ENCODE data around the gene RET.
"Not testable (repeated sequence)": the region's sequence is repeated elsewhere in the genome, so short reads cannot be mapped to it uniquely, and the experiment has no call there.

RET gene

GRCh38 chr10:43079856-43080255 lies 3.0 kb downstream of the RET start:
- no peak for DNase-seq

DNA sequence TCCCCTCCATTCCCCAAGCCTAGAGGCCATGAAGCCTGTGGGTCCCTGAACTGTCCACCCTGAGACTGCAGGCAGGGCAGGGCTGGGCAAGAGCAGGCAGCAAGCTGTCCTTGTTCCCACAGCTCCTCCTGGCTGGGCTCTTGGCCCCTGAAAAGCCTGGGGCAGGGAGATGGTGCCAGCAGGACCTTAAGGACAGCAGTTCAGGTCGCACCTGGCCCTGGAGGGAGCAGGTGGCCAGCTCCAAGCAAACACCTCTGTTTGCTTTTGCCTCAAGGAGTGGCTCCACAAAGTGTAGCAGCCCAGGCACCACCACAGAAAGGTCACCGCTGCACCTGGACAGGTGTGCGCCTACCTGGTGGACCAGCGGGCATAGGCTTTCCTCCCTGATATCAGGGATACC lies 5.2 kb downstream of the RET start:
- peak; percentile 68 to 78 for DNase-seq

- no peak for DNase-seq
These were observed 5.9 kb downstream of the RET start for GRCh38 chr10:43082746-43083145.

GRCh38 chr10:43083764-43084163 lies 6.9 kb downstream of the RET start:
- DNase-seq, result no peak

DNA sequence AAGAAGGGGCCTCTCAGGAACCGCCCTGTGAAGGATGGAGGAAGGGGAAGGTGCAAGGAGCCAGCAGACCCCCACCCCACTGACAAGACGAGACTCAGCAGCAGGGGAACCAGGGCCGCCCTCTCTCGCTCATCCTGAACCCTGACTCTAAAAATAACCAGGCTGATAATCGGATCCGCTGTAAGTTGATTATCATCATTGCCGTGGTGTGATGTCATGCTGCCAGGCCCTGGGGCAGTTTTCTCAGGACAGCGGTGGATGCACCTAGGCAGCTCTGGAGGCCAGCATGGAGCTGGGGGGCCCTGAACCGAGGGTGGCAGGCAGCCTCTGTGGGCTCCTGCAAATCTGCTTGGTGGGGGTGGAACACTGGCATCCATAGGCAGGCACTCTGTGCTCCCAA lies 7.9 kb downstream of the RET start:
- no peak for DNase-seq

GRCh38 chr10:43086321-43086942 lies 9.6 kb downstream of the RET start:
- DNase-seq, result no peak

- DNase-seq, result no peak
These were observed 12.7 kb downstream of the RET start for GRCh38 chr10:43089519-43089918.

GRCh38 chr10:43090188-43090587 lies 13.3 kb downstream of the RET start:
- peak in 1 of 2 experiments; percentile 66 for DNase-seq

DNA sequence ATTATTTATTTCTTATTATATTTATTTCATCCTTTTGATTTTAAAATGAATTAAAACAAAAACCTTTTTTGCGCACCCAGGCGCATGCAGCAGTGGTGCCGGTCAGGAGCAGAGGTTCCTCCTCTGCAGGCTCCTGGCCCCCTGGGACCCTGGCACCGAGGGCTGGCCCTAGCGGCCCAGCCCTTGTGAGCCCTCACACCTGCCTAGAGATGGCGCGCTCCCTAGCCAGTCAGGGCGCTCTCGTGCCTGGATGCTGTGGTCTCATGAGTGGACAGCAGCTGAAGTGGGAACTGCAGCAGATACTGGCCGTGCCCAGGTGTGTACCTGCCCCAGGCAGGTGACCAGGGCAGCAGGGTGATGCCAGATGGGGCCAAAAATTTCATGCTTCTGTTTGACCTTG lies 13.8 kb downstream of the RET start:
- no peak for DNase-seq

GRCh38 chr10:43091846-43092245 lies 15.0 kb downstream of the RET start:
- DNase-seq, result no peak

DNA sequence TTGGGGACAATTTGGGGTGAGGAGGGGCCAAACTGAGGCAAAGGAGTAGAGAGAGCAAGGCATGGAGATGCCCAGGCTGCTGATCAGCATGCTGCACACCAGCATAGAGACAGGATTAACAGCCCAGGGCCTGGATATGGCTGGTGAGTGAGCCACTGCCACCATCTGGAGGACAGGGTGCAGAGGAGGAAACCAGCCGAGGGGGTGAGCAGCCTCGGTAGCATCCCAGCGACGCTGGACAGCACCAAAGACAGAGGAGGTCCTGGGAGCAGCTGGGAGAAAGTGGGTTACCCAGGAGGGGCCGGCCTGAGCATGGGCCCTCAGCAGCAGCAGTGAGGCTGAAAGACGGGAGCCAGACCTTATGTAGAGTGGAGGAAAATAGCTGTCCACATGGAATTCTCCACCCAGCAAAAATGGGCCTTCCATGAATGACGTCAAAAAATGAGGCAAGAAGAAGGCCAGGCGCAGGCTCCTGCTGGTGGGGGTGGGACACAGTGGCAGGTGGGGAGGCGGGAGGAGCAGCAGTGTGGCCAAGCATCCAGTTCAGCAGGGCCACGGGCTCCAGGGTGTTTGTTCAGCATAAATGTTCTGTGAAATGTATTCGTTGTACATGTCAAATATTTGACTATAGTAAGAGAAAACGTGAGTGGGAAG lies 16.7 kb downstream of the RET start:
- peak; percentile 81 to 83 for DNase-seq

GRCh38 chr10:43094085-43094484 lies 17.2 kb downstream of the RET start:
- DNase-seq, result peak in 1 of 2 experiments; percentile 46

DNA sequence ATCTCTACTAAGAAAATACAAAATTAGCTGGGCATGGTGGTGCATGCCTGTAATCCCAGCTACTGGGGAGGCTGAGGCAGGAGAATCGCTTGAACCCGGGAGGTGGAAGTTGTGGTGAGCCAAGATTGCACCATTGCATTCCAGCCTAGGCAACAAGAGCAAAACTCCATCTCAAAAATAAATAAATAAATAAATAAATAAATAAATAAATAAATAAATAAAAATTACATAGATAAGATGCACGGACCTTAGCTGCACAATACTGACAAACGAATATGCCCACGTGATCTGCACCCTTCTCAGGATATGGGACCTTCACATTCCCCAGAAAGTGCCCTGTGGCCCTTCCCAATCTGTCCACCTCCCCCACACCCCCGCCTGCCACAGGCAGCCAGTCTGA lies 22.5 kb downstream of the RET start:
- DNase-seq, result not testable (repeated sequence)

GRCh38 chr10:43099928-43100327 lies 23.1 kb downstream of the RET start:
- DNase-seq, result no peak

- no peak for DNase-seq
These were observed 23.5 kb downstream of the RET start for GRCh38 chr10:43100366-43100765.

GRCh38 chr10:43102063-43102828 lies 25.4 kb downstream of the RET start:
- no peak for DNase-seq

GRCh38 chr10:43105102-43105955 lies 28.5 kb downstream of the RET start:
- peak; percentile 72 to 85 for DNase-seq

DNA sequence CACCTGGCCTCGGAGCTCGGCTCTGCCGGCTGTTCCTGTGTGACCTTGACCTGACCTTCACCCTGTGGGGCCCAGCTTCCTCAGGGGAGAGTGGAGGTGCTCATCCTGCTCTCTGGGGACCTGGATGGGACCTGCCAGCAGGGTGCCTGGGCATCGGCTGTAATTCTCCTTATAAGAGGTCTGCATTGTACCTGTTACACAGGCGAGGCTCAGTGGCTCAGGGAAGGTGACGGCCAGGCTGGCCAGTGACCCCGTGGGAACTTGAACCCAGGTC lies 29.0 kb downstream of the RET start:
- no peak for DNase-seq

GRCh38 chr10:43106256-43107091 lies 29.6 kb downstream of the RET start:
- no peak for DNase-seq

- DNase-seq, result no peak
These were observed 32.1 kb downstream of the RET start for GRCh38 chr10:43108951-43109350.

DNA sequence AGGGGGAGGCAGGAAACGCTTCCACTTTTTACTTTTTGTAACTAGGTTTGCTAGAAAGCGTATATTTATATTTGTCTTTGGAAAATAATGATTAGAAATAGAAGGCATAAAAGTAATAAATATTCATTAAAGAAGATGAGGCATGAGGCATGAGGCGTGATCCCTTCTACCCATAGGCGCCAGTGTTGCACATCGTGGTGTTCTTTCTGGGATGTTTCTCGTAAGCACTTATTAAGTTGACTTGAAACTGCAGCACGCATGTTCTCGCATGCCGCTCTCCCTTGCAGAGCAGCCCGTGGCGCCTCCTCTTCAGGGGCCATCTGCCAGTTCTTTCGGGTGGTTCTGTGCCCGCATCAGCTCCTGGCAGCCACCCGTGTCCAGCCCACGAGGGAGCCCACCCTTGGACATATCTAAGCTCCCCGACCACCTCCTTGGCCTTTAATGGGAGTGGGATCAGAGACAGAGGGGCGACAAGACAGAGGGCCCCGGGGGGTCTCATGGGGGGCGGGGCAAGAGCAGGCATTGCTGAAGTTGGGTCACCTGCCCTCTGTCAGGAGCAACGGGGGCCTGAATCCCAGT lies 32.9 kb downstream of the RET start:
- DNase-seq, result no peak
